Gastrocnemius medialis (tissue), 4 donors: ENCODE results near the gene MRTO4. TPM values are rescaled to one million over a fixed set of nuclear protein-coding genes. Genes with fewer than 3 reads are reported as not detected.

Source experiments
- ATAC-seq, 2 donors: fragments of 150-250 bp; one replicate each; pipeline ENCODE4 v1.9.1; 2016
- DNase-seq, 2 donors: peaks; one replicate each; pipeline ENCODE4 v3.0.0-alpha.2; 2019
- H3K27ac ChIP-seq, 4 donors: fragments of 200-600 bp; sonication (generic); 1 replicate in 1 of 4; 2 replicates in 3 of 4; pipeline ENCODE4 v1.5.1; 2016 to 2018; ENCODE audit warnings: mild to moderate bottlenecking in 2 of 4, moderate library complexity in 1 of 4
- H3K27me3 ChIP-seq, 3 donors: fragments of 200-600 bp; sonication (generic) in 2 of 3; 1 replicate in 1 of 3; 2 replicates in 2 of 3; pipeline versions ENCODE4 v1.5.1 to v1.6.0; 2016 to 2019; ENCODE audit warnings: mild to moderate bottlenecking in 1 of 3, moderate library complexity in 1 of 3
- H3K36me3 ChIP-seq, 2 donors: fragments of 200-600 bp; sonication (generic) in 1 of 2; one replicate each; pipeline ENCODE4 v1.5.1; 2017 to 2018
- H3K4me1 ChIP-seq, 2 donors: fragments of 200-600 bp; sonication (generic) in 1 of 2; one replicate each; pipeline ENCODE4 v1.5.1; 2016 to 2017; ENCODE audit warnings: mild to moderate bottlenecking in 2 of 2
- H3K4me3 ChIP-seq, 4 donors: fragments of 200-600 bp; sonication (generic) in 3 of 4; 1 replicate in 1 of 4; 2 replicates in 3 of 4; pipeline ENCODE4 v1.5.1; 2016 to 2019; ENCODE audit warnings: mild to moderate bottlenecking in 2 of 4
- H3K9me3 ChIP-seq, 3 donors: fragments of 200-600 bp; sonication (generic) in 2 of 3; 1 replicate in 1 of 3; 2 replicates in 2 of 3; pipeline ENCODE4 v1.5.1; 2016 to 2019
- CTCF ChIP-seq, 5 experiments: fragments of 450-650 bp in 3 of 5; fragments of 200-600 bp in 2 of 5; sonication (generic) in 2 of 5; IDR thresholded peaks in 4 of 5; conservative IDR thresholded peaks in 1 of 5; 1 replicate in 4 of 5; 2 replicates in 1 of 5; pipeline ENCODE4 v1.5.1; 2016 to 2019; ENCODE audit warnings: antibody characterized with exemption in 5 of 5, mild to moderate bottlenecking in 3 of 5, moderate library complexity in 3 of 5
- POLR2A ChIP-seq, 2 donors: fragments of 450-650 bp; IDR thresholded peaks; one replicate each; pipeline ENCODE4 v1.6.1; 2017; ENCODE audit warnings: antibody characterized with exemption in 2 of 2, mild to moderate bottlenecking in 2 of 2, moderate library complexity in 2 of 2
- in situ Hi-C, 4 donors: fragments of 200-750 bp; cut with MboI; loops; one replicate each; pipeline versions ENCODE4 v1.15.0 to v1.8.0; 2017; ENCODE audit warnings: low sequenced_read_pairs in 4 of 4
- intact Hi-C: fragments of 100-400 bp; cut with DNase I; formaldehyde crosslinking; loops from one replicate; pipeline ENCODE4 v1.15.1; 2023; ENCODE audit warnings: low total_unique reads
- total RNA-seq, 4 donors: library from RNA; depleted of rRNA; stranded (reverse); fragments of >200 nt; gene quantifications; one replicate each; pipeline versions ENCODE4 v1.1.0 to v1.2.3, GENCODE V29; 2016

MRTO4 gene
- total RNA-seq, 4 donors from 2014 or later, result 19.2 to 28.8 (median 26.7) TPM

DNA sequence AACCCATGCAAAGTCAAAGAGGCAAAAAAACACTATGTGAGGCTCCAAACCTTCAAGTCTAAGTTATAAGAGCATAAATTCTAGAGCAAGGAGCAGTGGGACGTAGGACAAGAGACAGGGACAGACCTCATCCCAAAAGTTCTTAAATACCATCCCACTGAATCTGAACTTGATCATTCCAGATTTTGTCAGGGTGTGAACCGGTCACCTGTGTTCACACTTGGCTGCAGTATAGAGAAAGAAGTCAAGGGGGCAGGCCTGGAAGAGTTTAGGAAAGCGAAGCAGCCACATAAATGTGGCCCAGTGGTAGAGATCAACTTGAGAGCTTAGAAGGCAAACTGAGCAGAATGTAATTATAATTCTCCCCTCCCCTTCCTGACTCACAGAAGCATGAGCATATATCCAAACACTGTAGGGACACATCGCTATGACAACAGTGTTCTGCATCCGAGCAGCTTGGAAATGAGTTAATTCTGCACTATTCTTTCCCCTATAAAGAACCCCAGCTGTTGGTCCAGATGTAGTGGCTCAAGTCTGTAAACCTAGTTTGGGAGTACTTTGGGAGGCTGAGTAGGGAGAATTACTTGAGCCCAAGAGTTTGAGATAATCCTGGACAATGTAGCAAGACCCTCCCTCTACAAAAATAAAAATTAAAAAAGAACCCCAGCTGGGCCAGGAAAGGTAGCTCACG is 57.7 kb downstream of the MRTO4 start:
- in situ Hi-C loops, result no loop called here
- Histone ChIP-seq H3K4me1 (peaks cover 19 to 20% of the 10 kb centered on the region in 2 donors), H3K9me3 (no peaks in the 10 kb centered on the region), H3K27ac (no peak overlapping the region), H3K4me3 (no peak overlapping the region), H3K36me3 (peaks cover 0 to 43% of the 10 kb centered on the region in 2 donors), H3K27me3 (no peaks in the 10 kb centered on the region)
- ATAC-seq, result no peak
- no peak for TF ChIP-seq CTCF (IDR thresholded peaks at IDR 0.05 in 4 of 5, conservative IDR thresholded peaks at IDR 0.05 in 1 of 5)
- no peak for TF ChIP-seq POLR2A (IDR thresholded peaks at IDR 0.05)
- no peak for DNase-seq
- intact Hi-C loops, result no loop called here

Other genes starting within 250 kb of the MRTO4 start
- gene UBR4, start 41.5 kb upstream of the MRTO4 start, total RNA-seq, result 100 to 1,000 TPM; 156 to 293 (median 197) TPM
- gene EMC1, start 281 bp upstream of the MRTO4 start, total RNA-seq, result 10 to 100 TPM; 24.7 to 49.7 (median 43.0) TPM
- under 1 TPM; 0.17 to 0.61 (median 0.32) TPM for gene AKR7A3, start 37.0 kb downstream of the MRTO4 start, total RNA-seq
- 10 to 100 TPM; 45.4 to 80.2 (median 60.2) TPM for gene AKR7A2, start 60.3 kb downstream of the MRTO4 start, total RNA-seq
- gene SLC66A1, start 60.5 kb downstream of the MRTO4 start, total RNA-seq, result 10 to 100 TPM; 13.9 to 30.0 (median 19.3) TPM
- 10 to 100 TPM; 48.6 to 93.8 (median 74.9) TPM for gene CAPZB, start 233.7 kb downstream of the MRTO4 start, total RNA-seq